GM19238 (cell line): ENCODE results near the gene ADGRB3.
"Not testable (repeated sequence)": the region's sequence is repeated elsewhere in the genome, so short reads cannot be mapped to it uniquely, and the experiment has no call there.

ENCODE experiments used
- DNase-seq: peaks from one replicate; pipeline ENCODE4 v3.0.0; 2011; ENCODE audit warnings: low spot score; ENCODE audit not compliant: insufficient read length

The ADGRB3 gene

GRCh38 chr6:69421269-69421668 is 786.2 kb downstream of the ADGRB3 start:
- DNase-seq = no peak

GRCh38 chr6:69422020-69422419 is 786.9 kb downstream of the ADGRB3 start:
- DNase-seq = no peak

GRCh38 chr6:69422475-69422874 is 787.4 kb downstream of the ADGRB3 start:
- DNase-seq = no peak

GRCh38 chr6:69423785-69424184 is 788.7 kb downstream of the ADGRB3 start:
- DNase-seq = no peak

- no peak for DNase-seq
These were observed 789.5 kb downstream of the ADGRB3 start for GRCh38 chr6:69424581-69424980.

GRCh38 chr6:69427882-69428281 is 792.8 kb downstream of the ADGRB3 start:
- DNase-seq = no peak

- not testable (repeated sequence) for DNase-seq
These were observed 797.1 kb downstream of the ADGRB3 start for GRCh38 chr6:69432168-69432567.

GRCh38 chr6:69433116-69433515 is 798.0 kb downstream of the ADGRB3 start:
- DNase-seq = not testable (repeated sequence)

- DNase-seq = no peak
These were observed 803.0 kb downstream of the ADGRB3 start for GRCh38 chr6:69438113-69438512.
